GM19324 (cell line): ENCODE measurements around the gene CTXN3.
"Not testable (repeated sequence)": the region's sequence is repeated elsewhere in the genome, so short reads cannot be mapped to it uniquely, and the experiment has no call there.

Experiments
- ATAC-seq: cut with Tn5 transposase; IDR thresholded peaks from one replicate; pipeline ENCODE4 v1.9.1; 2021; ENCODE audit warnings: mild to moderate bottlenecking, moderate library complexity; ENCODE audit not compliant: unreplicated experiment, low FRiP score

CTXN3 gene

DNA sequence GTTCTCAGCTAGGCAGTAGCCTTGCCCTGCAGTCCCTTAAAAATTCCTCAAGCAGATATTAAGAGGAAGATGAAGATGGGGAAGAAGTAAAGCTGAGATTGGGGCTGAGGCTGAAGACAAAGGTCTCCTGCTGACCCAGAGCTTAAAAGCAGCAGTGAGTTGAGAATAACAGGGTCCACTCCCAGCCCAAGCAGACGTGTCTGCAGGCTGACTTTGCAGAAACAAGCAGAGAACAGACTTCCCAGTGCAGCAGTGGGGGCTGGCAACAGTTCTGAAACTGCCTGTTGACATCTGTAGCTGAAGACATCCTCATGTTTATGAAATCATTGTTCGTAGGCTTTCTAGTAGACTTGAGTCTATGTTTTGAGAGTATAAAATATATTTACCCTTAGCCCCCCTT is 1.1 kb downstream of the CTXN3 start:
- ATAC-seq: peak; percentile 58

DNA sequence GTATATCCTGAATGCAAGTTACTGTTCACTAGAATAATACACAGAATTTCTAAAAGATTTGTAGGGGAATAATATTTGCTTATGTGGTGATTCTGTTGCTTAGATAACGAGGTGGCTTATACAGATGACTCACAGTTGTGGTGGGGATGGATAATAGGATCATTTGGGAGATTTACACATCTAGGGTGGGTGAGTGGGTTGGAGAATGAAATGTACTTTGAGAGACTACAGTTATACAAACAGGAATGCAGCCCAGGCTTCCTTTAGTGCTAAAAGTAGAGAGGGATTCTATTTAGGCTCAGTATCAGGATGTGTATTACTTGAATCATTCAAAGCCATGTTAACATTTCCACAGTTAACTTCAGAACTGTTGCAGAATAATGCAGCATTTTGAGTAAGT is 1.8 kb downstream of the CTXN3 start:
- ATAC-seq: no peak

DNA sequence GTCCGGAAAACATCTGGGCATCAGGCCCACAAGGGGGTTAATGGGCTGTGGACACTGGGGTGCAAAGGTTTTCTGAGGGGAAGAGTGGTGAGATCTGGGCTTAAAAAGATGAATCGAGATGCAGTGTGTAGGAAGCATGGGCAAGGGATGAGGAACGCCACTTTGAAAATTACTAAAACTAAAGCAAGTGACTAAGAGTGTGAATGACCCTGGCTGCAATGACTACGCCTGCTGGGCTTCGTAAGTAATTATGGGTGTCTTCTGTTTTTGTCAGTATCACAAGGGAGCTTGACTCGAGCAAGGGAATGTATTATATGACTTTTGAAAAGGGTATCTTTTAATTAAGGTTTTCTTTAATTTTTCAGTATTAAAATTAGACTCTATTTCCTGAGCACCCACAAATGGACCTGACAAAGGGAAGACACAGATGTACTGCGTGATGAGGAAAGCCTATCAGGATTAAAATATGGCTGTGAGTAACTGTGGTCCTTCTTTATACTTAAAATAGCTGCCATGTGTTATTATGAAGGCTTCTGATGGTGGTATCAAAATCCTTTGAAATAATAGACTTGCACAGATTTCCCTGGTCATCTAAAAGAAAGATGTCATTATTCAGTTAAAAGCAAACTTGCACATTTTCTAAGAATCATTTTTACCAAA is 4.2 kb downstream of the CTXN3 start:
- ATAC-seq: no peak

DNA sequence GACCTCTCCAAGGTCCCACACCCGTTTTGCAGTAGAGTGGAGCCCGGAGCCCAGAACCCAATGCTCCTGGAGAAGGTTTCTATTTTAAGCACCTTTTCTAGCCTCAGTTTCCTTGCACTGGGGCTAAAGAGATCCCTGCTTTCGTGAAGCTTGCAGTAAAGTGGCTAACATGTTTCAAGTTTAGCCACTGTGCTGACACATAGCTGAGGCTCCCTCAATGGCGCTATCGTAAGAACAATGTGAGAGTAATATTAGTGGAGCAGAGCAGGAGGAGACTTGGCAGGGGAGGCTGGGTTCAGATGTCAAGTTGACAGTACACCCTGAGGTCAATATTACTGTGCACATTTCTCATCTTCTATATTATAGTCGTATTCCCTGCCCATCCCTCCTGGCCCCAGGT is 7.9 kb downstream of the CTXN3 start:
- ATAC-seq: no peak

DNA sequence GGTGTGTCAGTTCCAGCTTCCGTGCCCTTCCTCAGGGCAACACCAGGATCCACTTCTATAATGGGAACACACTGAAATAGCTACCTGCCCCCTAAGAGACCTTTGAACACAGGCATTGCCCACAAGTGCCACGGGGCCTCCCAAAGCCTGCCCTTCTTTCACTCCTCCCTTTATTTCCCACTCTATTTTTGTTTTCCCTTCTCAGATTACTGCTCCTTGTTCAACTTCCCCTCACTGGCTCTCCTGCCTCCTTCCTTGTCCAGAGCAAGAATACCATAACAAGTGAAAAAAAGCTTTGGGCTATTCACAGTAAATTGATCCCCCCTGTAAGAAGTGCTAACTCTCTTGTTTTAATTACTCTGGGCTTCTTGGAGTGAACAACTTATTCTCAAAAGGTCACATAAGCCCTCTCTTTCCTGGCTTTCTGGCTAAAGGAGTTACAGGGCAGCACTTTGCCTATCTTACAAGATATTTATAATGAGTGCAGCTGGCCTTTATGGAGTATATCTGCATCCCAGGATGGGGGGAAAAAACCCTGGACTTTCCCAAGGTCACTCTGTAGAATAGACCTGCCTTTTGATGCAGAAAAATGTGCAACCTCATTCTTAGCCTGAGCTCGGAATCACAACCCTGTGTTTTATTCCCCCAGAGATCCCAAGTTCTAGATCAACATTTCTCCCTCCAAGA is 11.3 kb downstream of the CTXN3 start:
- ATAC-seq: no peak

DNA sequence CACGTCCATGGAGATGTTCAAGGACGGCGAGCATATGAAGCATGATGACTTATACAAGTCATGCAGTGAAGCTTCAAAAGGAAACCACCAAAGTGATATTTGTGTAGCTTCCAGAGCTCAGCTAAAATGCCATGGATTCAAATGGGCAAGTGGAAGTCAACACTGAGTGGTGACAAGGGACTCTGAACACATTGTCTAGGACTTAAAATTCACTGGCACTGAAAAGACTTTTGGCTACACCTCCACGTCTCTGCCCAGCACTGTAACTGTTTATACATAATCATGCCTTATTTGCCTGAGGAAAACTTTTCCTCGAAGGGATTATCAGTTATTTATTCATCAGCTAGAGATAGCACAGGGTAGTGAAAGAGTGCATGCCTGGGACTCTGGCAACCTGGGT is 15.2 kb downstream of the CTXN3 start:
- ATAC-seq: no peak

DNA sequence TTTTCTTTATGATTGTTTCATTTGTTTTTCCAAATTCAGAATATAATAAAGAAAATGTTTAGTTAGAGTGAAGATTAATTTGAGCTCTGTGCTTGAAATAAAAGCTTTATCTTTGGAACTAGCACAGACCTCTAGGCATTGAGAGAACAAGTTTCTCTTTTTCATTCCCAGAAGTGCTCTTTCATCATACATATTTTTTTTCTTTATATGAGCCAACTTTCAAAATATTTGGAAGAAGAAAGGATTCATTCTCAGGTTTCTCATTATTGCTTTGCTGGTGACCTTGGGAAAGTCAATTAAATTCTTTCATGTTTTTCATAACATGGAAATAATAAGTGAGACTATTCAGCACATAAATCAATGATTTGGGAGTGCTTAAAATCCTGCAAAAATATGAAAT is 16.8 kb downstream of the CTXN3 start:
- ATAC-seq: no peak

DNA sequence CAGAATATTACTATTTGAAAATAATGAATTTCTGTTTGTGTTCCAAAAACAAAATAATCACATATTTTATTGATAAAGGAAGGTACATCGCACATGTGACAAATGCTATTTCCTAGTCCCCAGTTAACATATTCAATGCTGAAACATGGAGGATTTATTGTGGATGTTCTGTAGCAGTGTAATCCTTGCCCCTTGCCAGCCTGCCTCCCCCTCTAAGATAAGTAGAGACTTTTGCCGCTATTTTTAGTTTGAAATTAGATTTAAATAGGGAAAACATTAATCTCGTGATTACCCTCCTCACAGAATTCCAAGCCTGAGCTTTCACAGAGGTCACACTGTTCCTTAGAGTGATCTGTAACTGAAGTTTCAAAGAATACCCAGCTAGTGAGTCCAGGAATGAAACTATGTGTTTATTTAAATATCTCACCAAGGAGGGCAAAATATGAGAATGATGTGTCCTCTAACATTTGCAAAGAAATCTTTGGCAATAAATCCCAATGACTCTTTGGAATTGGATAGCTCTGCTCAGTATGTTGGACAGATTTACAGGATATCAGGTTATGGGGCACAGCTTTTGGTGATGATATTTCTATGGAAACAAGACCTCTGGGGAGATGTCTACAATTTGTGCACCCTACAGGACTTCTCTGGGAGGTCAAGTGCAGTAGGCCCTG is 17.3 kb downstream of the CTXN3 start:
- no peak for ATAC-seq

DNA sequence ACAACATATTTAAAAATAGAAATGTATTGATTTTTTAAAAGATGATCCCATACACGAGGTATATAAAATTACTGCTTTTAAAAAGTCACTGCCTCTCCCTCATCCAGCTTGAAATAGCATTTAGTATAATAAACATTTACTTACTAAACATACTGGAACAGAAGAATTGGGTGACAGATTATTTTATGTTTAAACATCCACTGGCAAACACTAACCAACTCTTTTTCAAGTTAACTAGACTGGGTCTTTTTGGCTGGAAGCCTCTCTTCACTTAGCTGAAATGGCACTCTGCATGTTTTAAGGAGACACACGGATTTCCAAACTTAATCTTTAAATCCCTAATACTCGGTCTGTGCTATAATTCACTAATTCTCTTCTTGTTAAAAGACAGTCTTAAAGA is 19.0 kb downstream of the CTXN3 start:
- ATAC-seq: no peak

DNA sequence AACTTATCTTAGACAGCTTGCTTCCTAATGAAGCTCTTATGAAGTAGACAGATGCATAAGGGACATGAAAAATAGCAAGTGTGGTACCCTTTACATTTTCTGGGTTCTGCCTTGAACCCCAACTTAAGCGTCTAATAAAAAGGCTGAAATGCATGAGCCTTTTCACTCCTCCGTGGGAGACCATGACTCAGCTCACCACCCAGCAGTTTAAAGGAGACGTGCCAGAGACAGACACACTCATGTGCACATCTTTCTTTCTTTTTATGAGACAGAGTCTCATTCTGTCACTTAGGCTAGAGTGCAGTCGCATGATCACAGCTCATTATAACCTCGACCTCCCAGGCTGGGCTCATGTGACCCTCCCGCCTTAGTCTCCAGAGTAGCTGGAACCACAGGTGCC is 22.3 kb downstream of the CTXN3 start:
- ATAC-seq: no peak

DNA sequence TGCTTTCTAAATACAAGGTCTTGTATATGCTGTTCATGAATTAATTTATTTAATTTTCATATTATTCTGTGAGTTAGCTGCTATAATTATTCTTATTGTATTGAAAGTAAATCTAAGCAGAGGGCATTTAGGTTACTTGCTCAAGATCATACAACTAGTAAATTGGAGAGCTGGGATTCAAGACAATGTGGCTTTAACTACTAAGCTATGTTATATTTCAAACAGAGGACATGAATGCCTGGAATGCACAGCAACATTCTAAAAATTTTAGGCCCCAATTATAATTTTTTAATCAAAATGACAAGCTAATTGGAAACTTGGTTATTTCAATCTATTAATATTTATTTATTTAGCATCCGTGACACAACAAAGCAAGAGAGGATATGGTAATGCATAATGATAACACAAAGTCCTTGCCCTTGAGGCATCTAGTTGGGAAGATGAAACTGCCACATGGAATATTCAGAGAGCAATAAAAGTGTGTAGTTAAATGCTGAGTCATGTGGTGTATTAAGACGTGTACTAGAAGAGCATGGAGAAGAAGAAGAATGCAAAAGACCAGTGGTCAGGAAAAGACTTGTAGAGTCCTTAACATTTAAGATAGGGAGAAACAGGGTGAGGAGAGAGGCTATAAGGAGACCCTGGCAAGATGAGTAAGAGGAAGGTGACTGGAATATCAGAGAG is 24.4 kb downstream of the CTXN3 start:
- ATAC-seq: no peak

DNA sequence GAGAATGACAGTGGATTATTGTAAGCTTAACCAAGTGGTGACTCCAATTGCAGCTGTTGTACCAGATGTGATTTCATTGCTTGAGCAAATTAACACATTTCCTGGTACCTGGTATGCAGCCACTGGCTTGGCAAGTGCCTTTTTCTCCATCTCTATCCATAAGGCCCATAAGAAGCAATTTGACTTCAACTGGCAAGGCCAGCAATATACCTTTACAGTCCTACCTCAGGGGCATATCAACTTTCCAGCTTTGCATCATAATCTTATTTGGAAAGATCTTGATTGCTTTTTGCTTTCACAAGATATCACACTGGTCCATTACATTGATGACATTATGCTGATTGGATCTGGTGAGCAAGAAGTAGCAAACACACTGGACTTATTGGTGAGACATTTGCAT is 28.1 kb downstream of the CTXN3 start:
- ATAC-seq: not testable (repeated sequence)

DNA sequence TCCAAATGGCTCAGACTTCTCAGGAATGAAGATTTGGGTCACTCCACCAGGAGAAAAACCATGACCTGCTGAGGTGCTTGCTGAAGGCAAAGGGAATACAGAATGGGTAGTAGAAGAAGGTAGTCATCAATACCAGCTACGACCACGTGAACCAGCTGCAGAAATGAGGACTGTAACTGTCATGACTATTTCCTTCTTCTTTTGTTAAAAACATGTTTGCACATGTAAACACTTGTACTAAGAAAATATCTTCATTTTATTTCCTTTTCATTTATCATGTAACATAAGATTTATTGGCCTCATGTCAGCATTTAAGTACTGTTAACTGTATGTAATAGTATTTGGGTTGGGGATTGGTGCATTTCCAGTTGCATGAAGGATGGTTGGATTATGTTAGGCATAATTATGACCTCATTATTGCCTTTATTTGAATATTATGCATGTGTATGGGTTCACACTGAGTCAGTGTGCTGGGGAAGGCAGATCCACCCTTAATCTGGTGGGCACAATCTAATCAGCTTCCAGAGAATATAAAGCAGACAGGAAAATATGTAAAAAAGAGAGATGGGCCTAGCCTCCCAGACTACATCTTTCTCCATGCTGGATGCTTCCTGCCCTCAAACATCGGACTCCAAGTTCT is 30.9 kb downstream of the CTXN3 start:
- not testable (repeated sequence) for ATAC-seq

DNA sequence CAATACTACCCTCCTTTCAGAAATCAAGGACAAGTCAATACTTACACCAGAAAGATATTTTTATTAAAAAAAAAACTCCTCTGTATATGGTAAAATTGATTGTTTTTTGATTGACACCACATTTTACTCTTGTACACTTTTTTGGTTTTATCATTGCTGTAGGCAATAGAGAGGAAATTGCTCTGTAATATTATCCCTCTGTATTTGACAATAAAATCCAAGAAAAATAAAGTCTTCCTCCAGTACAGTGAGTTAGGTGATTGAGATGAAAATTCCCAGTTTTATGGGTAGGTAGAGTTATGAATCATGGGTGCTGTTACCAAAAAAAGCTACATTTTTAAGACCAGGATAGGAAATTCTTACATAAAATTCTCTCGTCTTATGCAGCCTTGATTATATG is 31.7 kb downstream of the CTXN3 start:
- ATAC-seq: no peak

DNA sequence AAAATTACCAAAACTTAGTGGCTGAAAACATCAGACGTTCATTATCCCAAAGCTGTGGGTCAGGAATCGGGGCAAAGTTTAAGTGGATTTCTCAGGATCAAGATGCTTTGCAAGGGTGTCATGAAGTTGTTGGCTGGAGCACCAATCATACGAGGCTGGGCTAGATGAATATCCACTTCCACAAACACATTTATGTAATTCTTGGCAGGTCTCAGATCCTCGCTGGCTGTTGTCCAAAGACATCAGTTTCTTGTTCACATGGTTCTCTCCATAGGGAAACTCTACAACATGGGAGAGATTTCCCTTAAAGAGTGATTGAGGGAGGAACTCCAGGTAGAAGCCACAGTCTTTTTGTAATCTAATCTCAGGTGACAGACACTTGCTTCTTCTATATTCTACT is 34.1 kb downstream of the CTXN3 start:
- no peak for ATAC-seq

DNA sequence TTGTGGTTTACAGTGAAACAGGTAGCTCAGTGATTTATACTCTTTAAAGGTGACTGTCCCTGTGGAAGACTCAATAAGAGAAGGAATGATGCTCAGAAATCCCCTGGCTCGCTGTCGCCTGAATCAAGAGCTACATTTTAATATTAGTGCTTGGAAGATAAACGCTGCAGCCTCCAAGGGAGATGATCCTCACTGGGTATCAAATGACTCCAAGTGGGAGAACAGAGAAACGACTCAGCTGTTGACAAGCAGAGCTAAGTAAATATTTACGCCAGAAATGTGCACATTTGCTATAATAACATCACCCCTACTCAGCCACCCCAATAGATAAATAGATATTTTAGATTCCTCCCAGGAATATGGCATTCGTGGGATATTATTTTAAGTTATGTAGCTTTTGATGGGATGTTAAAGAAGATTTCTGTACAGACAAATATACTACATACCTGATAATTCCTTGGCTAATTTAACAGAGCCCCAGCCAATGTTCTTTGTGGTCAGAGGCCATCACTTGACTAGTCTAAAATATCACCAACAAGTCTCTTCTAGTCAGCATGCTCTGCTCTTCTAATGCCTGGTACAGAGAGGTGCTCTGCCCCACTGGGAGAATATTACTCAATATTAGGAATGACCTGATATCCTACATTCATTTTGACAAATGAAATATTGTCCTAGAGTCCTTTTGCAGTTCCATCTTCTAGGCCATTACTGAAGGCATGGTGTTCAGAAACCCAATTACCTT is 36.0 kb downstream of the CTXN3 start:
- ATAC-seq: no peak

DNA sequence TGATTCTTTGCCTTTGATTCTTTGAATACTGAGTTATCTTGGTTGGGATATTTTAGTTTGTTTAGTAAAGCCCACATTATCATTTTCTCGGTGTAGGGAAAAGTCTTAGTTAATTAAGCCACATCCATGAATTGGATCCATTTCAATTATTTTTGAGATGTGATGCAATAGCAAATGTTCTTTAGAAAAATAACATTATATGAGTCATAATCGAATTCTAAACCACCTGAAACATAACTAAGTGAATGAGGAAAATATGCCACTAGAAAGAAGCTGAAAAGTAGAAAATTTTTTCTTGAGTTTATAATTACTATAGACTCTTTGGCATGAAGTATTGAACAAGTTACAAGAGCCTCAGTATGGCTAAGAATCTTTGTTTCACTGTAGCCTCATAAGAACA is 36.8 kb downstream of the CTXN3 start:
- no peak for ATAC-seq

DNA sequence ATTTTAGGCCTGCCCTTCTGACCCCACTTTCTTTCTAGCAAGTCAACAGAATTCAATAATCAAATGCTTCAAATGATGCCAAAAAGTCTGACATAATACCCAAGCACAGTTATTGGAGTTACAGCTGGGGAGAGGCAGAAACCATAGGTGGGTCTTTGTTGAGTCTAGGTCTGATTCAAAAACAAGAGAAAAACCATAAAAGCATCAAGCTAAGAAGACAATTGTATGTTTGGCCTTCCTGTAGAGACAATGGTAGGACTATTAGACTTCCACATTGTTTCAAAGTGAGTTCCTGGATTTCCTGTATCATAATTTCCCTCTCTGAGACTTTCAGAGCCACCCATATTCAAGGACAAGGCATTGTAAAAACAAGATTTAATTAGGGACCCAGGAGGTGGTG is 37.5 kb downstream of the CTXN3 start:
- no peak for ATAC-seq

DNA sequence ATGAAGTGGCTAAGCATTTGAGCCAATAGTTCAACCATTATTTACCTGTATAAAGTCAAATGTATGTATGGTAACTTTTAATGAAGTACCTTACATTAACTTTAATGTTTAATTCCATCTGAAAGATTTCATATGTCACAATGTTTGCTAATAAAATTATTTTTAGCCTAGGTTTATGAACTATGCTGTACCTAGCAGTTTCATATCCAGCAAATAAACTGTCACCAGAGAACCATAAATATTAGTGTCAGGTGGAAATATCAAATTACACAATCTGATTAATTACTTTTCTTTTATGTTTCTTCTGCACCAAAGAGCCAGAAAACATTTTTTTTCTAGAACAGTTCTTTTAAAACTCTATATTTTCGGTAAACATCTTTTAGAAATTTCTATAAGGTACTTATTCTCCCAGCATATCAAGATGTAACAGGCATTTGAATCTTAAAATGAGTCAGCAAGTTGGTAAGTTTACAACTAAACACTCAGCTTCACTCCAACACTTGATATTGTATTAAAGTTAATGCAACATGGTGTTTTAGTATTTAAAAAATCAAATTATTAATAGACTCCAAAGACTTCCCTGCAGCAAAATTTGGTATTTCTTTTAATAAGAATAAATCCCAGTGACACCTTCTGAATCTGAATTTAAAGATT is 45.8 kb downstream of the CTXN3 start:
- no peak for ATAC-seq

DNA sequence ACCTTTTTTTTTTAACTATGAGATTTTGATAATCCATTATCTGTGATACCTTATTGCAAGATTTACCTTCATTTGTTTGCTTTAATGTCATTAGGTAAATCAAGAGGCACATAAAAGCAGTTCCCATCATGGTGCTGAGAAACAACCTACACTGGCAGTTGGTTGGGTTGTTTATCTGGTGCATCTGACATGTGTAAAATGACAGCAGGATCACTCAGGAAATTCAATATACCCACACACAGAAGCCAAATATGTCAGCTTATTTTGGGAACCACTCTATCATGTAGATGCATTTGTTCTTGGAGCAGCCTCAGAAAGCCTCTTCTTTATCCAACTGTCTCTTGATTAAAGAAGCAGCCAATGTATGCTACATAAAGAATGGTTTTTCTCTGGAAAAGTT is 46.5 kb downstream of the CTXN3 start:
- no peak for ATAC-seq
